Measurements from ENCODE around the gene MOSMO.
"Not testable (repeated sequence)": the region's sequence is repeated elsewhere in the genome, so short reads cannot be mapped to it uniquely, and the experiment has no call there.

MOSMO gene

GRCh38 chr16:22004341-22004740 is 3.6 kb upstream of the MOSMO start:
- DNase-seq = no peak

DNA sequence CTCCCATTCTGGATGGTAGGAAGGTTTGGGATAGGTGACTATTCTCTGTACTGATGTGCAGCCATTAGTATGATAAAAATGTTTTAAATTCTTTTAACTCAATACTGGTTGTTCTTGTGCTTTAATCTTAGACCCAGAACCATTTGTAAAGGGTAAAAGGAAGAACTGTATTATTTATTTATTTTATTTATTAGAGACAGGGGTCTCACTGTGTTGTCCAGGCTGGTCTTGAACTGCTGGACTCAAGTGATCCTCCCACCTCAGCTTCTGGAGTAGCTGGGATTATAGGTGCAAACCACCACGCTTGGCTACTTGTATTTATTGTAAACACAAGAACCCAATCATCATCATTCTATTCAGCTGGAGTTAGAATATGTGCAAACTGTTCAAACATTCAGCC is 2.2 kb upstream of the MOSMO start:
- no peak for DNase-seq

- no peak for DNase-seq
These were observed 1.3 kb upstream of the MOSMO start for GRCh38 chr16:22006636-22007035.

- DNase-seq = no peak
These were observed 777 bp upstream of the MOSMO start for GRCh38 chr16:22007159-22007508.

DNA sequence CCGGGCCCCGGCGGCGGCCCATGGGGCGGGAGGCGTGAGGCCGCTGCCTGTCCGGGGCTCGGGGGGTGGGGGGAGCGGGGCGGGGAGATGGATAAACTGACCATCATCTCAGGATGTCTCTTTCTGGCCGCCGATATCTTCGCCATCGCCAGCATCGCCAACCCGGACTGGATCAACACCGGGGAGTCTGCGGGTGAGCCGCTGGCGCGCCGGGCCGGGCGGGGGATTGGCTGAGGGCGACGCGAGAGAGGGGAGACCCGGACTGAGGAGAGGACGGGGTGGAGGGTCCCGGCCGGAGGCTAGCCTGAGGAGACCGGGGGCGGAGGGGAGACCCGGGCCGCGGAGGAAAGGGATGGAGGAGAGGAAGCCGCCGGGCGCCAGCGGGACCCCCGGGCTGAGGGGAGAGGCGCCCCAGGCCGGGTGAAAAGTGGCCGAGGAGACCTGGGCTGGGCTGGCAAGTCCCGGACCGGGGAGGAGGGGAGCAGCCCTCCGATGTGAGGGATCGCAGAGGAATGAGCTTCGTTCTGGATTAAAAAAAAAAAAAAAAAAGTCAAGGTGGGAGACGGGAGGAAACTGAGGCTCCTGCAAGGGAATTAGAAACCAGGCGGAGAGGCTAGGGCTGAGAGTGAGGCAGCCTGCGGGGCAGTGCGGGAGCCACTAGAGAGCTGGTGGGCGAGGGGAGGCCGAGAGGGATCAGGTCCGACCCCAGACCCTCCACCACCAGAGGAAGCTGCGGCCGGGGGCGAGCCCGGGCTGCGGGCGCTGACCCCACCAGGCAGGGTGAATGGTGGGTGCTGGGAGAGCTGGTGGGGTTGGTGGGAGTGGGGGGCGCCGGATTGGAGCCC is 526 bp downstream of the MOSMO start:
- DNase-seq = peak; percentile 28

DNA sequence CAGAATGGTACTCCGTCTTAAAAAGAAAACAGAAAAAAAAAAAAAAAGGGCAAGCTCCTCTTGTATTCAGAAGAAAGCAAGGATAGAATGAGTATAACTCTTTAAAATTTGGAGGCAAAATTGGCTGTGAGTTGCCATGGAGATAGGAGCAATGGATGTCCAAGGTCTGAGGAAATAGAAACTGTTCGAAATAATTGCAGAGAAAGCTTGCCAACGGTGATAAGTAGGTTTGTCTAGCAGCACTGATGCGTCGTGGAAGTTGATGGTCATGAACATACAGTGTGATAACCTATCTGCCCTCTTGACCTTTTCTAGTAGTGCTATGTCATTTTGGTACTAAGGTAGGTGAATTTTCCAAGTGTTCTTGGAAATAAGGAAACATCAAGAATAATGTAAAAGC is 3.0 kb downstream of the MOSMO start:
- DNase-seq = no peak

- no peak for DNase-seq
These were observed 4.3 kb downstream of the MOSMO start for GRCh38 chr16:22012241-22012640.

DNA sequence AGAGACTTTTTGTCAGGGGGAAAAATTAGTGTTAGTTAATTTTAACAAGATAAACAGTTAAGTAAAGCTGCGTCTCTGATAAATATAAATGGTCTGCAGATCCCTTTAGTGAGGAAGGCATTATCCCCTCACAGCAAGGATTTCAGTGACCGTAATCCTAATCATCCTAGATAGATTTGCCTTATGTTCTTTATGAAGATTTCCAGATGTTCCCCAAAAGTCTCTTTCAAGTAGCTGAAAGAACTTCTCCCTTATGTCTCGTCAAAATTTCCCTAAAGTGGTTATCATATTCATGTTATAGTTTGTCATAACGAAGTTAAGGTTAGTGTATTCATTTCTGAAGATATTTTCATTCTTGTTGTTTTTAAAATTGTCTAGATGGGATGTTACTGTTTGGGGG is 5.6 kb downstream of the MOSMO start:
- no peak for DNase-seq

DNA sequence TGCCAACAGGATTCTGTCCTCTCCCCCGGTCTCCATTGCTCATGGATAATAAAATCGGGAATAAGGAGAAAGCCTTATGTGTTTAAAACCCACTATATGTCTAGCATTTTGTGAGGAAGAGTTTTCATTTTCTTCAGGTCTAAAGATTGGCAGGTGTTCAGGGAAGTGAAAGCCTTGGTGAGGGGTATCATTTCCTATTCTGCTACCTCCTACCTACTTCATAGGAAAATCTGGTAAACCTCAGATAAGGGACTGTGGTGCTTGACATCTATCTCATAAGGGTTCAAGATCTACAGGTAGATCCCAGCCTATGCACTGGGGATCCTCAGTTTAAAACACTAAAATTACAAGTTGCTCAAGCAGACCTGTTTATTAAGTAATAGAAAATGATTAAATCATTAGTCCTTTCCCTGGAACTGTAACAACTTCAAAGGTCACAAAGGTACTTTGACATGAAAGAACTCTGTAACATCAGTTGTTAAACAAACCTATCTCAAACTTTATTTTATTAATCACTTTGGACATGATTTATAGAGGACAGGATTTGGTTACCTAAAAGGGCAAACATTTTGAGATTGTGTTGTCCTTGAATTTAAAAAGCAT is 6.5 kb downstream of the MOSMO start:
- no peak for DNase-seq

- DNase-seq = no peak
These were observed 9.0 kb downstream of the MOSMO start for GRCh38 chr16:22016927-22017326.

GRCh38 chr16:22018559-22018958 is 10.6 kb downstream of the MOSMO start:
- DNase-seq = no peak

DNA sequence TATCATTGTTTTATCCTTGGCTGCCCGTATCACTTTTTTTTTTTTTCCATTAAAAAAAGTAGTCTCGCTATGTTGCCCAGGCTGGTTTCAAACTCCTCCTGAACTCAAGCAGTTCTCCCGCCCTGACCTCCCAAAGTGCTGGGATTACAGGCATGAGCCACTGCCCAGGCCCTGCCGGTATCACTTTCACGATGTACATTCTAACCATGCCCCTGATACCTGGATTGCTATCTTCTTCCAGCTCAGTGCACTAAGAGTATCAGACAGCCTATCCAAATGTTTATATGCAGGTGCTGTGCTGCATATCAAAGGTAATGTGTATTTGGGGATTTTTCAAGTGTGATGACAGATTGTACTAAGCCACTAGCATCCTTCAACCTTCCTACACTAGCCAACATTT is 14.2 kb downstream of the MOSMO start:
- DNase-seq = no peak

DNA sequence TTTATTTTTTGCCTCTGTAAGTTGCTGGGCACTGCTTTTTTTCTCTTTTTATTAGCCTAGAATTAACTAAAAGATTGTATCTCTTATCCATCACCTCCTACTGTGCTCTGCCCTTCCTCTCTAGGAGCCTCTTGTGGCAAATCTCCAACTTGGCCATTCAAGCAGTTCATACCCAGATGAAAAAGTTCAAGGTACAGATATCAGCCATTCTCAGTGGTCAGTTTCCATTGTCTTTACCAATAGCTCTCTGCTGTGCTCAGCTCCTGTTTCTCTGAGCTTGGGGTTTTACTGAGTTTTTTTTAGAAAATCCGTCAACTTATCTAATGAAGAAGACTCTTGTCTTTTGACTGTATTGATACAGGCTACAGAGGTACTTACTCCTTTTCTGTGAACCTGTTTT is 15.6 kb downstream of the MOSMO start:
- DNase-seq = no peak

- not testable (repeated sequence) for DNase-seq
These were observed 16.9 kb downstream of the MOSMO start for GRCh38 chr16:22024785-22025184.

DNA sequence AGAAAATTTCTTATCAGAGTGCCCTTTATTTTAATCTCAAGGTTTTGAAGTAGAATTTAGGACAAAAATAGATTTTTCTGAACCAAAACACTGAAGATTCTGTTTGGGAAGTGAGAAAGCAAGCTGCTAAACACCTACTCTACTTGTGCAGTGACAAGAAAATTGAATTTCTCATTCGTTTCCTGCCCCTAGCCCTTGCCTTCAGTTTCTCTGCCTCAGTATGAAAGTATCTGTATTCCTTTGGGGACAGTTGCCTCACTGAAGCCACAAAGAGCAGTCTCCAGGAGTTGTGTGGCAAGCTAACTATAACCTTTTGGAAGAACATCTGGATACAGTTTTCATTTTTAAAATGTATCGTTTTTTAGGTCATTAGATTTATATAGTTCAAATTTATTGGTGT is 19.7 kb downstream of the MOSMO start:
- no peak for DNase-seq

GRCh38 chr16:22029632-22030031 is 21.7 kb downstream of the MOSMO start:
- no peak for DNase-seq

- no peak for DNase-seq
These were observed 22.3 kb downstream of the MOSMO start for GRCh38 chr16:22030087-22030812.

GRCh38 chr16:22031483-22032083 is 23.7 kb downstream of the MOSMO start:
- DNase-seq = no peak

GRCh38 chr16:22034503-22034902 is 26.6 kb downstream of the MOSMO start:
- no peak for DNase-seq

- DNase-seq = no peak
These were observed 27.2 kb downstream of the MOSMO start for GRCh38 chr16:22035153-22035552.

GRCh38 chr16:22043882-22044281 is 36.0 kb downstream of the MOSMO start:
- not testable (repeated sequence) for DNase-seq

DNA sequence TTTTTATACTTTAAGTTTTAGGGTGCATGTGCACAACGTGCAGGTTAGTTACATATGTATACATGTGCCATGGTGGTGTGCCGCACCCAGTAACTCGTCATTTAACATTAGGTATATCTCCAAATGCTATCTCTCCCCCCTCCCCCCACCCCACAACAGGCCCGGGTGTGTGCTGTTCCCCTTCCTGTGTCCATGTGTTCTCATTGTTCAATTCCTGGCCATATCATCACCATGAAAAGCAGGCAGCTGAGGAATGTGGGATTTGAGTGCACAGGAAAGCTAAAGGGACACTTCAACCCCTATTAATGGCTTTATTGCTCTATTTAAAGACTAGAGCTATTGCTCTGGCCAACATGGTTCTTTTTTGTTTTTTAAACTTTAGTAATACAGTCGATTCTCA is 38.0 kb downstream of the MOSMO start:
- not testable (repeated sequence) for DNase-seq

- DNase-seq = no peak
These were observed 43.1 kb downstream of the MOSMO start for GRCh38 chr16:22050963-22051362.

DNA sequence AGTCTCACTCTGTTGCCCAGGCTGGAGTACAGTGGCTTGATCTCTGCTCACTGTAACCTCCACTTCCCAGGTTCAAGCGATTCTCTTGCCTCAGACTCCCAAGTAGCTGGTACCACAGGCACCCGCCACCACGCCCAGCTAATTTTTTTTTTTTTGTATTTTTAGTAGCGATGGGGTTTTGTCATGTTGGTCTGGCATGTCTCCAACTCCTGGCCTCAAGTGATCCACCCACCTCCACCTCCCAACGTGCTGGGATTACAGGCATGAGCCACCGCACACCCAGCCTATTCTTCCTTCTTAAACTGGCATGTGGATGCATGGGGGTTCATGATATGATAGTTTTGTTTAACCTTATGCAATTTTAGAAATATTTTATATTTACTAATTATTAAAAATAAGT is 45.1 kb downstream of the MOSMO start:
- DNase-seq = no peak

All from CD4-positive, alpha-beta T cell treated with Interleukin-6 for 4 hours (primary cell).